ENCODE data around the gene NME4.

- TF ChIP-seq EZH2 (IDR thresholded peaks at IDR 0.05; ENCODE audit: borderline replicate concordance, low read length): no peak
- no peak for TF ChIP-seq CTCF (conservative IDR thresholded peaks at IDR 0.05 in 1 of 2, IDR thresholded peaks at IDR 0.05 in 1 of 2; ENCODE audit: extremely low read depth in 1 of 2, insufficient read depth in 1 of 2, low read depth in 1 of 2, low read length in 2 of 2)
Measured at GRCh38 chr16:381789-382717, 14.9 kb upstream of the NME4 start, which contains the start of gene PGAP6.

Measured in mammary epithelial cell (primary cell).